Heart right ventricle (tissue), 16 donors: ENCODE data around the gene REX1BD. TPM values are rescaled to one million over a fixed set of nuclear protein-coding genes. Genes with fewer than 3 reads are reported as not detected.

Experiments
- ATAC-seq, 8 donors: fragments of 200-7000 bp; cut with Tn5 transposase; one replicate each; pipeline ENCODE4 v1.9.1; 2020; ENCODE audit warnings: mild to moderate bottlenecking in 8 of 8, moderate library complexity in 8 of 8, moderate number of reproducible peaks in 1 of 8
- DNase-seq, 2 donors: peaks; one replicate each; pipeline ENCODE4 v3.0.0-alpha.2; 2020
- H3K27ac ChIP-seq, 10 donors: fragments of 200-600 bp; sonication (generic) in 2 of 10; one replicate each; pipeline versions ENCODE4 v1.5.0 to v1.8.0; 2020 to 2022; ENCODE audit warnings: mild to moderate bottlenecking in 3 of 10
- H3K27me3 ChIP-seq, 7 donors: fragments of 200-600 bp; one replicate each; pipeline ENCODE4 v1.8.0; 2021 to 2022; ENCODE audit warnings: mild to moderate bottlenecking in 2 of 7
- H3K36me3 ChIP-seq, 9 donors: fragments of 200-600 bp; sonication (generic) in 1 of 9; one replicate each; pipeline versions ENCODE4 v1.5.0 to v1.8.0; 2020 to 2022; ENCODE audit warnings: mild to moderate bottlenecking in 2 of 9
- H3K4me1 ChIP-seq, 9 donors: fragments of 200-600 bp; sonication (generic) in 1 of 9; one replicate each; pipeline versions ENCODE4 v1.5.0 to v1.8.0; 2020 to 2022; ENCODE audit warnings: mild to moderate bottlenecking in 4 of 9
- H3K4me3 ChIP-seq, 10 donors: fragments of 200-600 bp; sonication (generic) in 2 of 10; one replicate each; pipeline versions ENCODE4 v1.5.0 to v1.8.0; 2020 to 2022; ENCODE audit warnings: mild to moderate bottlenecking in 7 of 10, moderate library complexity in 2 of 10
- H3K9me3 ChIP-seq, 11 donors: fragments of 200-600 bp in 10 of 11; sonication (generic) in 2 of 11; one replicate each; pipeline versions ENCODE4 v1.5.0 to v1.8.0; 2013 to 2022; ENCODE audit warnings: mild to moderate bottlenecking in 2 of 11, control low read depth in 1 of 11, moderate library complexity in 1 of 11
- WGBS, 2 donors: extraction: QIAGEN DNeasy Blood & Tissue Kit; methylation state at CpG; one replicate each; pipeline ENCODE4 v1.1.7; 2013; ENCODE audit warnings: inconsistent platforms in 1 of 2; 5-methylcytosine and 5-hydroxymethylcytosine counted together
- intact Hi-C, 10 donors: fragments of 100-400 bp; cut with DNase I; formaldehyde crosslinking; loops; one replicate each; pipeline versions ENCODE4 v1.11.1 to v1.14.2; 2022
- polyA plus RNA-seq, 2 donors: library from polyadenylated mRNA; stranded (reverse); fragments of 200-250 nt; gene quantifications; one replicate each; pipeline ENCODE4 v1.2.3, GENCODE V29; 2013
- total RNA-seq, 10 donors: library from RNA; stranded (reverse); fragmentation: NEBNext Ultra II Directional in 3 of 10; extraction: Animal tissue kit (Norgen Biotek cat#: 25700) in 3 of 10; gene quantifications; one replicate each; pipeline versions ENCODE4 v1.2.1 to v1.2.4, GENCODE V29; 2021 to 2023
- TF ChIP-seq, protein P1 (sequence below), 9 donors: fragments of 200-600 bp; sonication (generic) in 2 of 9; IDR thresholded peaks; one replicate each; pipeline versions ENCODE4 v1.5.0 to v1.8.0; 2021 to 2022; ENCODE audit warnings: antibody characterized with exemption in 9 of 9, mild to moderate bottlenecking in 5 of 9, moderate library complexity in 1 of 9
- donor health status: Arrhythmogenic right ventricular cardiomyopathy.
- donor health status: ischemic (EF 13 %, LVEDD 7.1; RV severe dilation, severe dysfunction).
- donor health status: healthy with polysubstance abuse.
- donor health status: DM: no; HTN: yes; CAD: no.
- donor health status: DM: no; HTN: no; CAD: no.
- donor health status: ischemic (EF 25% LVEDD 6.9; RV normal size, moderate dysfunction).
- donor health status: ischemic (EF 25% LVEDD 5.7; RV mildly dilated, moderate dysfunction).
- donor health status: healthy.
- donor health status: DM: yes; HTN: yes; CAD: no.
- donor health status: Ischemic cardiomyopathy.
- donor health status: ischemic (EF 35%, LVEDD 5.7; RV mildly dilated, moderate dysfunction).
- donor health status: nonischemic (EF 11% LVEDD 7.7; RV severe dilation, severe dysfunction).
- donor health status: DM: yes; HTN: yes; CAD: no.
- donor health status: PGD.
- donor health status: ischemic (EF 29% LVEDD 5.4; RV normal size, mild dysfunction).
- donor health status: nonischemic (EF 23%, LVEDD 6.1; RV moderate dilation, normal function).

The REX1BD gene
- total and polyA plus RNA-seq, 12 donors: 58.5 to 107 (median 68.7) TPM

DNA sequence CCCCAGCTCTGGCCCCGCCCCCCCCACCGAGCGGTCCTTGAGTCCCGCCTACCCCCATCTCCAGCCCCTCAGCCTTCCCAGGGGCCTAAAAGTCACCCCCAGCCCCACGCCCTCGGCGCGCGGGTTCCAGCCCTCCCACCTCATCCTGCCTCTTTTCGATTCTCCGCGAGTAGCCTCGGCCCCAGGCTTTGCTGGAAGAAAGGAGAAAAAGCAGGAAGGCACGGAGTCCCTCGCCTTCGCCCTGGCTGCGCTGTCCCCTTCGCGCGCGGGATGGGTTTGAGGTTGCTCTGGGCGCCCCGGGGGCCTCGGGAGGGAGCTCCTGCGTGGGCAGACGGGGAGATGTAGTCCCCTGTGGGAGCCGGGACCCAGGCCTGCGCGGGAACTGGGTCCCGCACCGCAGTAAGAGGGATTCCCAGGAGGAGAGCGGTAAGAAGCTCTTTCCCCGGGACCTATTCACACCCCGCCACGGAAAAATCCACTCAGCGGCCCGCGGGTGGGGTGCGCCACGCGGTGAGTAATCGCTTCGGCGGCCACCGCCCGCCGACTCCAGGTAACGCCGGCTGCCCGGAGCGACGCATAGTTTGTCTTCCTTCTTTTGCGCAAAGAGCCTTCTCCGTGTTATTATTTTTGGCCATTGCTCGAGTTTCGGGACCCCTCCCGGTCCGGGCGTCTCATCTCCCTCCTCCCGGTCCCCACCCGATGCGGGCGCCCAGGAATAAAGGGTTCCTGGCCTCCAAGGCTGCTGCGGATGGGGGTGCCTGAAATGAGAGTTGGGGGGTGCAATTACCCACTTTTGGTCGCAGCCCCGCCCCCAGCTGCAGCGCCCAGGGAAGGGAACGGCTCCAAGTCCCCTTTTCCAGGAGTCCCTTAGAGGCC is 18.9 kb downstream of the REX1BD start:
- Histone ChIP-seq H3K36me3 (no peaks in the 10 kb centered on the region), H3K9me3 (no peaks in the 10 kb centered on the region), H3K27ac (no peak overlapping the region), H3K4me1 (peaks cover 24 to 62% (median 44%) of the 10 kb centered on the region in 9 donors), H3K4me3 (peak overlapping the region in 8 of 10 donors; percentile 10 to 33 (median 22)), H3K27me3 (peaks cover 48 to 96% (median 95%) of the 10 kb centered on the region in 7 donors)
- DNase-seq (no peak), ATAC-seq (peak in 2 of 8 donors; percentile 8 to 39)
- WGBS, 2 donors: 1% methylated on average over 68 of the region's 68 CpGs
- TF ChIP-seq, protein P1, sequence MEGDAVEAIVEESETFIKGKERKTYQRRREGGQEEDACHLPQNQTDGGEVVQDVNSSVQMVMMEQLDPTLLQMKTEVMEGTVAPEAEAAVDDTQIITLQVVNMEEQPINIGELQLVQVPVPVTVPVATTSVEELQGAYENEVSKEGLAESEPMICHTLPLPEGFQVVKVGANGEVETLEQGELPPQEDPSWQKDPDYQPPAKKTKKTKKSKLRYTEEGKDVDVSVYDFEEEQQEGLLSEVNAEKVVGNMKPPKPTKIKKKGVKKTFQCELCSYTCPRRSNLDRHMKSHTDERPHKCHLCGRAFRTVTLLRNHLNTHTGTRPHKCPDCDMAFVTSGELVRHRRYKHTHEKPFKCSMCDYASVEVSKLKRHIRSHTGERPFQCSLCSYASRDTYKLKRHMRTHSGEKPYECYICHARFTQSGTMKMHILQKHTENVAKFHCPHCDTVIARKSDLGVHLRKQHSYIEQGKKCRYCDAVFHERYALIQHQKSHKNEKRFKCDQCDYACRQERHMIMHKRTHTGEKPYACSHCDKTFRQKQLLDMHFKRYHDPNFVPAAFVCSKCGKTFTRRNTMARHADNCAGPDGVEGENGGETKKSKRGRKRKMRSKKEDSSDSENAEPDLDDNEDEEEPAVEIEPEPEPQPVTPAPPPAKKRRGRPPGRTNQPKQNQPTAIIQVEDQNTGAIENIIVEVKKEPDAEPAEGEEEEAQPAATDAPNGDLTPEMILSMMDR (IDR thresholded peaks at IDR 0.05): no peak
- intact Hi-C loops: loop anchor here in 3 of 10 donors (5.0 to 10.0 kb wide), 3 partner anchors 50 to 237 kb away; no protein-coding TSS in a partner anchor

DNA sequence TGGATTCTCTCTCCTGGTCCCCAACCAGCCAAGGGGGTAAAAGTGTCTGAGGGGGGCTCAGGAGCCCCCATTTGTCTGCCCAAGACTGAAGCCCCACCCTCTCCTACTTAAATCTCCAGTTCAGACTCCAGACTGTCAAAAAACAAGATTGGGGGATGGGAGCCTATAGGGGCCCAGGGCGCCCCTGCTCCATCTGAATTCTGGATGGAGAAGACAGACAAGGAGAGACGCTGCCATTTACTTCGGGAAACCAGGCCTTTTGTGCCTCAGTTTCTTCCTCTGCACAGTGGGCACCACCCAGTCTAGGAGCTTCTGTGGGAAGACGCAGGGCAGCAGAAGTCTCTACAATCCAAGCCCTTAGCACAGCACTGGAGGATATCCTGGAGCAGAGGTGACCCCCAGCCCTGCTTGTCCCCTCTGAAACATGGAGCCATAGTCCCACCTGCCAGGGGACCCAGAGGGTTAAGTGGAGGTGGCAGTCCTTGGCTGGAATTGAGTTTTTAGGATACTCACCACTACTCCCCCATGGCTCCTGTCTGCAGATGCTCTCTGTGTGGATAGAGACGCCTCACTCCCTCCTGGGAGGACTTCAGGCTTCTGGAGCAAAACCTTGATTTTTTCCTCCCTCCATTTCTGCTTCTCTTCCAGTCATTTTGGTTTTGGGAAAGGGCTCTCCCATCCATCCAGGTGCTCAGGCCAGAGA is 19.7 kb downstream of the REX1BD start:
- H3K4me3 ChIP-seq: peak overlapping the region in 1 of 10 donors; percentile 25
- ATAC-seq (no peak), DNase-seq (no peak)
- no peak overlapping the region for H3K27ac ChIP-seq
- TF ChIP-seq, protein P1 (IDR thresholded peaks at IDR 0.05): no peak
- WGBS, 2 donors: 18 to 30% methylated on average over 5 of the region's 5 CpGs
- H3K27me3 ChIP-seq: peaks cover 54 to 96% (median 96%) of the 10 kb centered on the region in 7 donors
- H3K4me1 ChIP-seq: peaks cover 26 to 68% (median 49%) of the 10 kb centered on the region in 9 donors
- H3K9me3 ChIP-seq: no peaks in the 10 kb centered on the region
- intact Hi-C loops: loop anchor here in 3 of 10 donors (5.0 to 10.0 kb wide), 3 partner anchors 49 to 237 kb away; no protein-coding TSS in a partner anchor
- no peaks in the 10 kb centered on the region for H3K36me3 ChIP-seq

DNA sequence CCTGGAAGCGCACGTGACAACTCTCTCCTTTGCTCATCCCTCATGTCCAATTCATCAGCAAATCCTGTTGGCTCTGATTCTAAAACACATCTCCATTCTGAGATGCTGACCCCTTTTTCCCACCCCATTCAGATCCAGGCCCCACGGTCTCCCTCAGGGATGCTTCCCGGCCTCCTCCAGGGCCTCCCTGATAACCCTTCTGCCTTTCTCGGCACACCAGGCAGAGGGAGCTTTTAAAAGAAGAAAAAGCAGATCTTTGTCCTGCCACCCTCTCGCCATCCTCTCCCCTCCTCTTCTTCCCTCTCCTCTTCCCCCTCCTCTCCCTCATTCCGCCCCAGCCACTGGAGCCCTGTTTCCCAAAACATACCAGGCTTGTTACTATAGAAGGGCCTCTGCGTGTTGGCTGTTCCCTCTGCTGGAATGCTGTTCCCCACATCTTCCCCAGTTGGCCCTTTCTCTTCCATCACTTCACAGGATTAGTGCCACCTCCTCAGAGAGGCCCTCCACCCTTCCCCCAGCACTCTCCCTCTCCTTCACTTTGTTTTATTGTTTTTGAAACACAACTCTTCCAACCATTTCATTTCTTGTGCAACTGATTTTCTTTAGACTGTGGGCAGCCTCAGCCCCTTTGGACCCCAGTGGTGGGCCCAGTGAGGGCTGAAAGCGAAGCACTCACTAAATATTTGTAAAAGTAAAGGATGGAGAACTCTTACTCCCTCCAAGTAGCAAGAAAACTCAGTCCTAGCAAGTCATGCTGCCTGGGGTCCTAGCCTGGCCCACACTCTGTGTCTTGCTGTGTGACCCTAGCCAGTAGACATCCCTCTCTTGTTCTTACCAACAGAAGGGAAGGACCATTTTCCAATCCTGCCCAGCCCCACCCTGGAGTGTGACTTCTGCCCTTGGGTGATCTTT is 20.5 kb downstream of the REX1BD start:
- WGBS, 2 donors: 46 to 54% methylated on average over 9 of the region's 9 CpGs
- Histone ChIP-seq H3K9me3 (no peaks in the 10 kb centered on the region), H3K27ac (no peak overlapping the region), H3K4me3 (no peak overlapping the region), H3K27me3 (peaks cover 48 to 96% (median 96%) of the 10 kb centered on the region in 7 donors), H3K4me1 (peaks cover 21 to 66% (median 41%) of the 10 kb centered on the region in 9 donors), H3K36me3 (no peaks in the 10 kb centered on the region)
- intact Hi-C loops: loop anchor here in 3 of 10 donors (5.0 to 10.0 kb wide), 3 partner anchors 48 to 236 kb away; no protein-coding TSS in a partner anchor
- DNase-seq: no peak
- TF ChIP-seq, protein P1 (IDR thresholded peaks at IDR 0.05): no peak
- ATAC-seq: no peak
